Trophoblast cell (in vitro differentiated cells and primary cell): Measurements from ENCODE around the gene REEP1.

ENCODE experiments used
- DNase-seq, 2 donors: peaks; one replicate each; pipeline ENCODE4 v3.0.0-alpha.2; 2016
- H2AFZ ChIP-seq: 2 replicates; pipeline ENCODE4 v1.6.1; 2013; ENCODE audit warnings: low read length, moderate library complexity, mild to moderate bottlenecking; ENCODE audit not compliant: insufficient read depth, poor library complexity
- H2AK5ac ChIP-seq: 2 replicates; pipeline ENCODE4 v1.6.1; 2013; ENCODE audit warnings: mild to moderate bottlenecking, low read length
- H2BK120ac ChIP-seq: 2 replicates; pipeline ENCODE4 v1.6.1; 2013; ENCODE audit warnings: low read length, mild to moderate bottlenecking, moderate library complexity; ENCODE audit not compliant: insufficient read depth, poor library complexity
- H2BK12ac ChIP-seq: 2 replicates; pipeline ENCODE4 v1.6.1; 2013; ENCODE audit warnings: mild to moderate bottlenecking, low read length, moderate library complexity
- H2BK5ac ChIP-seq: 2 replicates; pipeline ENCODE4 v1.6.1; 2013; ENCODE audit warnings: low read length, low read depth, moderate library complexity, mild to moderate bottlenecking; ENCODE audit not compliant: poor library complexity
- H3K14ac ChIP-seq: 2 replicates; pipeline ENCODE4 v1.6.1; 2013; ENCODE audit warnings: mild to moderate bottlenecking, low read length
- H3K18ac ChIP-seq: 2 replicates; pipeline ENCODE4 v1.6.1; 2013; ENCODE audit warnings: mild to moderate bottlenecking, low read length
- H3K23ac ChIP-seq: 2 replicates; pipeline ENCODE4 v1.6.1; 2013; ENCODE audit warnings: low read length
- H3K27ac ChIP-seq: 2 replicates; pipeline ENCODE4 v1.5.1; 2013; ENCODE audit warnings: low read depth, mild to moderate bottlenecking, inconsistent platforms, low read length, moderate library complexity
- H3K27me3 ChIP-seq: 2 replicates; pipeline ENCODE4 v1.6.1; 2013; ENCODE audit warnings: inconsistent platforms, mild to moderate bottlenecking, low read length, moderate library complexity; ENCODE audit not compliant: insufficient read depth
- H3K36me3 ChIP-seq, 2 experiments: 1 replicate in 1 of 2; 2 replicates in 1 of 2; pipeline ENCODE4 v1.6.1; 2013; ENCODE audit warnings: low read length in 2 of 2, mild to moderate bottlenecking in 2 of 2, moderate library complexity in 1 of 2; ENCODE audit not compliant: insufficient read depth in 2 of 2, control insufficient read depth in 1 of 2
- H3K4ac ChIP-seq: 2 replicates; pipeline ENCODE4 v1.6.1; 2013; ENCODE audit warnings: low read depth, mild to moderate bottlenecking, low read length, moderate library complexity
- H3K4me1 ChIP-seq, 2 experiments: 1 replicate in 1 of 2; 2 replicates in 1 of 2; pipeline ENCODE4 v1.6.1; 2013; ENCODE audit warnings: low read length in 2 of 2, mild to moderate bottlenecking in 2 of 2, moderate library complexity in 1 of 2; ENCODE audit not compliant: insufficient read depth in 2 of 2, control insufficient read depth in 1 of 2
- H3K4me2 ChIP-seq: 2 replicates; pipeline ENCODE4 v1.6.1; 2013; ENCODE audit warnings: inconsistent platforms, mild to moderate bottlenecking, low read length, moderate library complexity
- H3K4me3 ChIP-seq: 2 replicates; pipeline ENCODE4 v1.5.1; 2013; ENCODE audit warnings: mild to moderate bottlenecking, low read depth, low read length, inconsistent platforms
- H3K79me1 ChIP-seq: one replicate; pipeline ENCODE4 v1.6.1; 2013; ENCODE audit warnings: low read length
- H3K79me2 ChIP-seq: 2 replicates; pipeline ENCODE4 v1.6.1; 2013; ENCODE audit warnings: low read length, mild to moderate bottlenecking; ENCODE audit not compliant: control insufficient read depth, insufficient read depth, poor library complexity
- H3K9ac ChIP-seq: 2 replicates; pipeline ENCODE4 v1.6.1; 2013; ENCODE audit warnings: mild to moderate bottlenecking, low read length
- H3K9me3 ChIP-seq: 2 replicates; pipeline ENCODE4 v1.6.1; 2013; ENCODE audit warnings: low read depth, mild to moderate bottlenecking, control low read depth, inconsistent platforms, low read length; ENCODE audit not compliant: insufficient read depth
- H4K12ac ChIP-seq: 2 replicates; pipeline ENCODE4 v1.6.1; 2013; ENCODE audit warnings: low read depth, mild to moderate bottlenecking, low read length, moderate library complexity
- H4K8ac ChIP-seq: 2 replicates; pipeline ENCODE4 v1.6.1; 2013; ENCODE audit warnings: low read depth, mild to moderate bottlenecking, low read length, moderate library complexity
- H4K91ac ChIP-seq: one replicate; pipeline ENCODE4 v1.6.1; 2013; ENCODE audit warnings: low read depth, mild to moderate bottlenecking, low read length, moderate library complexity
- WGBS: extraction: QIAGEN DNeasy Blood & Tissue Kit; methylation state at CpG from one replicate; pipeline ENCODE4 v1.1.7; 2013; ENCODE audit warnings: missing lambda C conversion rate; ENCODE audit not compliant: insufficient read length, insufficient coverage; ENCODE audit errors: extremely low coverage; 5-methylcytosine and 5-hydroxymethylcytosine counted together

The REEP1 gene

DNA sequence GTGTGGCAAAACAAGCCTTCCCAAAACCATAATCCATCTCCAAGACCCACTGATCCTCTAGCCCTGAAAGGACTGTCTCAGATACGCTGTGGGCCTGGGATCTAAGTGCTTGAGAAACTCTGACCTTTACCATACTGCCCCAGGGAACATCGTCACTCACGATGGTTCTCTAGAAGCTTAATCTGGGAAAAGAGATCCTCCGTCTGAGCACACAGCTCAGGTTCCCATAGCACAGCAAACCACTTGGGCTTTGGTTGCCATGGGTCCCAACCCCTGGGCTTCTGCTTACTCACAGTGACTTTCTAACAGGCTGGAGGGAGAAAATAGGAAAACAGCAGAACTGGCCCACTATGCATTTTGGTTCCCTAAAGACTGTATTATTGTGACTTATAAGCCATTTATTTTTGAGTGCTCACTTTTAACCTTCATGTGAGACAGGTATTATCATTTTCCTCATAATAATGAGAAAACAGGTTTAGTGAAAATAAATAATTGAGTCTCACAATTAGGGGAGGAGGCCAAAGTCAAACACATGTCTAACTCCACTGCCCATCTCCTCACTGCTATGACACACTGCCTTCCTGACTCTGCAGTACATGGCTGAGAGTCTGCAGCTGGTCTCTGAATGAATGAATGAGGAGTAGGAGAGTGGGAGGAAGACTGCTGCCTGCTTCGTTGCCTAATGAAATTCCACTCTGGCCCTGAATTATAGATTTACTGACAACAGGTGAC is 46.7 kb downstream of the REEP1 start:
- Histone ChIP-seq H3K27me3 (no peaks in the 10 kb centered on the region), H2BK12ac (no peak overlapping the region), H3K9ac (no peak overlapping the region), H3K4me1 (peaks cover 4 to 9% of the 10 kb centered on the region in 2 experiments), H3K4me3 (no peak overlapping the region), H3K79me2 (no peaks in the 10 kb centered on the region), H2AFZ (no peak overlapping the region), H4K12ac (no peak overlapping the region), H3K9me3 (no peaks in the 10 kb centered on the region), H3K4me2 (peak overlapping the region; percentile 28), H3K79me1 (no peaks in the 10 kb centered on the region), H3K4ac (no peak overlapping the region), H3K14ac (no peak overlapping the region), H3K36me3 (no peaks in the 10 kb centered on the region), H3K23ac (no peak overlapping the region), H2AK5ac (no peak overlapping the region), H3K18ac (no peak overlapping the region), H2BK120ac (no peak overlapping the region), H2BK5ac (peak overlapping the region; percentile 6), H4K91ac (no peak overlapping the region), H4K8ac (no peak overlapping the region), H3K27ac (no peak overlapping the region)
- DNase-seq: peak; percentile 92 to 93
- WGBS: no CpG with 5 or more reads among the region's 5 CpGs

DNA sequence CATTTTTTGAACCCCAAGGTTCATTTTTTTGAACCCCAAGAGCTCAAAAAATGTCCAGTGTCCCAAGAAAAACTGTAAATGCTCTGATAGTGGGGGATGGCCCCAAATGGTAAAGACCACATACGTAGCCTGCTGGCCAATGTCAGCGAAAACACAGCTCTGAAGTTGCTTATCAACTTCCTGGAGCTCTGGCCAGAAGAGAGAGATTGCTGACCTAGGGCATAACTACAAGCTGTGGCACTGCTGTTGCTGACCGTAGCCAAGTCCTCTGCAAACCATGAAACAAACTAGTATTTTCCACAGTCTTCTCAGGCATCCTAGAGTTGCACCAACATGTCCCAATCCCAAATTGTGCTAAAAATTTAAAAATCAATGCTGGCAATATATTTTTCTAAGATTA is 50.9 kb downstream of the REEP1 start:
- no peaks in the 10 kb centered on the region for H3K9me3 ChIP-seq
- H3K27ac ChIP-seq: no peak overlapping the region
- H3K36me3 ChIP-seq: no peaks in the 10 kb centered on the region
- no peak overlapping the region for H3K4me2 ChIP-seq
- no peak overlapping the region for H3K23ac ChIP-seq
- no peak overlapping the region for H3K4me3 ChIP-seq
- H3K4ac ChIP-seq: no peak overlapping the region
- no peak overlapping the region for H2AK5ac ChIP-seq
- no peaks in the 10 kb centered on the region for H3K79me1 ChIP-seq
- H2BK12ac ChIP-seq: no peak overlapping the region
- no peaks in the 10 kb centered on the region for H3K79me2 ChIP-seq
- no peak overlapping the region for H4K8ac ChIP-seq
- no peak overlapping the region for H3K14ac ChIP-seq
- H3K9ac ChIP-seq: no peak overlapping the region
- no peaks in the 10 kb centered on the region for H3K27me3 ChIP-seq
- H2AFZ ChIP-seq: no peak overlapping the region
- H3K18ac ChIP-seq: no peak overlapping the region
- no peak overlapping the region for H2BK5ac ChIP-seq
- H4K91ac ChIP-seq: no peak overlapping the region
- peaks cover 4 to 10% of the 10 kb centered on the region in 2 experiments for H3K4me1 ChIP-seq
- no peak for DNase-seq
- no peak overlapping the region for H4K12ac ChIP-seq
- no CpG with 5 or more reads among the region's 3 CpGs for WGBS
- H2BK120ac ChIP-seq: no peak overlapping the region

- H3K9ac ChIP-seq: no peak overlapping the region
- no peak overlapping the region for H2BK12ac ChIP-seq
- WGBS: no CpG with 5 or more reads among the region's 7 CpGs
Observed at GRCh38 chr2:86285981-86286380, 51.4 kb downstream of the REEP1 start.

DNA sequence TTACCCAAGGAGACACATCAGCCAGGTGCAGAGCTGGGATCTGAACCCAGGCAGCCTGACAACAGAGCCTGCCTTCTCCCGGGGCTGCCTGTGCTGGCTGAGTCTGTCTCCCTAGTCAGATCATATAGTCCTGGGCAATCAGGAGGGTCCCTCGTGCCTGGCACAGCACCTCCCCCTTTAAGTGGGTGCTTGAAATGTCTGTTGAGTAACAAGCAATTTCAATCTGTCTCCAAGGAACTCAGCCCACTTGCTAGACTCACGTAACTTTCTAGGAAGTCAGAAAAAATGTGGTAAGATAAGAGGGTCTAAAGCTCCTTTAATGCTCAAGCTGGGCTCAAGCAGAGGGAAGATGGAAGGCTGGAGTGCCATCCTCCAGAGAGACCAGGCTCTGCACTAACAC is 51.9 kb downstream of the REEP1 start:
- no peak overlapping the region for H2BK5ac ChIP-seq
- no peak overlapping the region for H3K18ac ChIP-seq
- no peaks in the 10 kb centered on the region for H3K36me3 ChIP-seq
- no peak overlapping the region for H3K4ac ChIP-seq
- H2AK5ac ChIP-seq: no peak overlapping the region
- no peaks in the 10 kb centered on the region for H3K79me1 ChIP-seq
- no peak overlapping the region for H4K91ac ChIP-seq
- no peak overlapping the region for H3K9ac ChIP-seq
- no peak for DNase-seq
- no peak overlapping the region for H2BK12ac ChIP-seq
- no peak overlapping the region for H2AFZ ChIP-seq
- no peaks in the 10 kb centered on the region for H3K27me3 ChIP-seq
- no peak overlapping the region for H4K8ac ChIP-seq
- no peak overlapping the region for H3K27ac ChIP-seq
- no peak overlapping the region for H3K14ac ChIP-seq
- no peaks in the 10 kb centered on the region for H3K79me2 ChIP-seq
- WGBS: no CpG with 5 or more reads among the region's 3 CpGs
- H3K23ac ChIP-seq: no peak overlapping the region
- peaks cover 3 to 5% of the 10 kb centered on the region in 2 experiments for H3K4me1 ChIP-seq
- H3K9me3 ChIP-seq: no peaks in the 10 kb centered on the region
- no peak overlapping the region for H3K4me3 ChIP-seq
- H4K12ac ChIP-seq: no peak overlapping the region
- no peak overlapping the region for H3K4me2 ChIP-seq
- H2BK120ac ChIP-seq: no peak overlapping the region

More at GRCh38 chr2:86285981-86286380, 51.4 kb downstream of the REEP1 start:
- Histone ChIP-seq H4K12ac (no peak overlapping the region), H2AK5ac (no peak overlapping the region), H3K27ac (no peak overlapping the region), H2BK120ac (no peak overlapping the region), H2AFZ (no peak overlapping the region), H3K18ac (no peak overlapping the region), H3K14ac (no peak overlapping the region), H3K23ac (no peak overlapping the region), H3K79me2 (no peaks in the 10 kb centered on the region), H3K4me3 (no peak overlapping the region), H3K4me2 (no peak overlapping the region), H4K91ac (no peak overlapping the region), H3K9me3 (no peaks in the 10 kb centered on the region), H4K8ac (no peak overlapping the region), H3K4ac (no peak overlapping the region), H3K79me1 (no peaks in the 10 kb centered on the region), H3K4me1 (peaks cover 4 to 7% of the 10 kb centered on the region in 2 experiments), H3K27me3 (no peaks in the 10 kb centered on the region), H3K36me3 (no peaks in the 10 kb centered on the region), H2BK5ac (no peak overlapping the region)
- no peak for DNase-seq
